ENCODE measurements around the gene ACTR8.
A peak's percentile ranks its signal among the peaks of the same experiment; 100 is the strongest.

GRCh38 chr3:53921296-53921695 lies 39.3 kb upstream of the ACTR8 start:
- TF ChIP-seq POLR2A (IDR thresholded peaks at IDR 0.05) = no peak
- peak in 2 of 7 experiments; percentile 14 to 16 for TF ChIP-seq CTCF (IDR thresholded peaks at IDR 0.05)

Data from body of pancreas (tissue), 4 donors.